ENCODE measurements around the gene DDIAS. TPM values are rescaled to one million over a fixed set of nuclear protein-coding genes. Genes with fewer than 3 reads are reported as not detected.

Gene DDIAS
- total RNA-seq, 2 donors from 2014 or later, result 14.4 to 24.1 TPM

GRCh38 chr11:82899957-82900276, 1.6 kb upstream of the DDIAS start:
- no peaks in the 10 kb centered on the region for H3K4me1 ChIP-seq (ENCODE audit: control insufficient read depth, insufficient read depth, low read length)
- no peaks in the 10 kb centered on the region for H3K9me3 ChIP-seq (ENCODE audit: control insufficient read depth, low read length)
- Mint-ChIP-seq H3K4me1 (peaks cover 21% of the 10 kb centered on the region), H3K27ac (peak overlapping the region; percentile 99), H3K4me3 (peak overlapping the region; percentile 93), H3K27me3 (ENCODE audit: insufficient read depth) (no peaks in the 10 kb centered on the region), H3K9me3 (no peaks in the 10 kb centered on the region), H3K36me3 (ENCODE audit: low read depth) (peaks cover 4% of the 10 kb centered on the region)
- H3K4me3 ChIP-seq (ENCODE audit: low read length), result peak overlapping the region; percentile 99
- WGBS, 2 experiments (ENCODE audit: insufficient coverage in 1 of 2, insufficient read length in 1 of 2), result 0 to 5% methylated on average over 4 to 11 of the region's 11 CpGs
- H3K9ac ChIP-seq (ENCODE audit: extremely low read depth, low read length, poor library complexity, severe bottlenecking), result peak overlapping the region; percentile 69
- no peaks in the 10 kb centered on the region for H3K27me3 ChIP-seq (ENCODE audit: control insufficient read depth, insufficient read depth, low read length, poor library complexity, severe bottlenecking)
- DNase-seq, result no peak
- H3K36me3 ChIP-seq (ENCODE audit: control insufficient read depth, insufficient read depth, low read length), result no peaks in the 10 kb centered on the region
- TF ChIP-seq CTCF (conservative IDR thresholded peaks at IDR 0.05), result no peak
- H3K27ac ChIP-seq (ENCODE audit: low read depth, low read length), result no peak overlapping the region

- Histone ChIP-seq H3K4me3 (ENCODE audit: low read length) (peak within 1 kb of the TSS; percentile 99), H3K27ac (ENCODE audit: low read depth, low read length) (peak within 1 kb of the TSS; percentile 50), H3K9me3 (ENCODE audit: control insufficient read depth, low read length) (no peaks in the 10 kb centered on the region), H3K9ac (ENCODE audit: extremely low read depth, low read length, poor library complexity, severe bottlenecking) (peak within 1 kb of the TSS; percentile 69), H3K27me3 (ENCODE audit: control insufficient read depth, insufficient read depth, low read length, poor library complexity, severe bottlenecking) (no peaks in the 10 kb centered on the region), H3K4me1 (ENCODE audit: control insufficient read depth, insufficient read depth, low read length) (no peaks in the 10 kb centered on the region), H3K36me3 (ENCODE audit: control insufficient read depth, insufficient read depth, low read length) (no peaks in the 10 kb centered on the region)
- Mint-ChIP-seq H3K9me3 (no peaks in the 10 kb centered on the region), H3K36me3 (ENCODE audit: low read depth) (peaks cover 4% of the 10 kb centered on the region), H3K4me3 (peak within 1 kb of the TSS; percentile 93), H3K4me1 (peaks cover 21% of the 10 kb centered on the region), H3K27ac (peak within 1 kb of the TSS; percentile 99), H3K27me3 (ENCODE audit: insufficient read depth) (no peaks in the 10 kb centered on the region)
- peak; percentile 28 for TF ChIP-seq CTCF (conservative IDR thresholded peaks at IDR 0.05)
- peak; percentile 98 for DNase-seq
- 0 to 1% methylated on average over 26 to 40 of the region's 40 CpGs for WGBS, 2 experiments (ENCODE audit: insufficient coverage in 1 of 2, insufficient read length in 1 of 2)
Observed at GRCh38 chr11:82900277-82901164, 1.0 kb upstream of the DDIAS start, which contains the start of gene PRCP. PRCP (minus strand) TSS chr11:82900430; CDS start chr11:82900402, 28 bp downstream.

- TF ChIP-seq CTCF (conservative IDR thresholded peaks at IDR 0.05), result no peak
- Mint-ChIP-seq H3K27ac (peak overlapping the region; percentile 49), H3K27me3 (ENCODE audit: insufficient read depth) (no peaks in the 10 kb centered on the region), H3K9me3 (no peaks in the 10 kb centered on the region), H3K4me1 (peaks cover 21% of the 10 kb centered on the region), H3K36me3 (ENCODE audit: low read depth) (no peaks in the 10 kb centered on the region), H3K4me3 (peak overlapping the region; percentile 93)
- Histone ChIP-seq H3K27me3 (ENCODE audit: control insufficient read depth, insufficient read depth, low read length, poor library complexity, severe bottlenecking) (no peaks in the 10 kb centered on the region), H3K4me1 (ENCODE audit: control insufficient read depth, insufficient read depth, low read length) (no peaks in the 10 kb centered on the region), H3K27ac (ENCODE audit: low read depth, low read length) (no peak overlapping the region), H3K9me3 (ENCODE audit: control insufficient read depth, low read length) (no peaks in the 10 kb centered on the region), H3K9ac (ENCODE audit: extremely low read depth, low read length, poor library complexity, severe bottlenecking) (peak overlapping the region; percentile 56), H3K36me3 (ENCODE audit: control insufficient read depth, insufficient read depth, low read length) (no peaks in the 10 kb centered on the region), H3K4me3 (ENCODE audit: low read length) (peak overlapping the region; percentile 99)
- WGBS, 2 experiments (ENCODE audit: insufficient coverage in 1 of 2, insufficient read length in 1 of 2), result 0% methylated on average over 13 to 15 of the region's 15 CpGs
- no peak for DNase-seq
Observed at GRCh38 chr11:82901922-82902485, 468 bp downstream of the DDIAS start.
